ENCODE data around the gene PLB1.

PLB1 gene

GRCh38 chr2:28681158-28681571 is 185.3 kb downstream of the PLB1 start:
- no peak for TF ChIP-seq EGR1 (IDR thresholded peaks at IDR 0.05)
- TF ChIP-seq TCF12 (IDR thresholded peaks at IDR 0.05; ENCODE audit: low read depth): peak; percentile 50
- 0 out of 2 replicates have a peak, but pooled peaks have one; percentile 30 for TF ChIP-seq TAF1 (IDR thresholded peaks at IDR 0.05; ENCODE audit: low read depth)
- 0 out of 2 replicates have a peak, but pooled peaks have one; percentile 0 for TF ChIP-seq RAD21 (IDR thresholded peaks at IDR 0.05; ENCODE audit: low read depth)
- TF ChIP-seq CREB1 (IDR thresholded peaks at IDR 0.05; ENCODE audit: low read depth): no peak
- peak; percentile 65 for TF ChIP-seq NFIC (IDR thresholded peaks at IDR 0.05)
- no peak for TF ChIP-seq YY1 (IDR thresholded peaks at IDR 0.05; ENCODE audit: low read depth)
- TF ChIP-seq MAX (IDR thresholded peaks at IDR 0.05): 0 out of 2 replicates have a peak, but pooled peaks have one; percentile 16
- TF ChIP-seq USF1 (IDR thresholded peaks at IDR 0.05): no peak
- TF ChIP-seq ZBTB7A (IDR thresholded peaks at IDR 0.05; ENCODE audit: low read depth): peak; percentile 79; the same call in 1 of the 2 replicates
- TF ChIP-seq CEBPB (IDR thresholded peaks at IDR 0.05): 0 out of 2 replicates have a peak, but pooled peaks have one; percentile 11
- TF ChIP-seq FOXM1 (IDR thresholded peaks at IDR 0.05; ENCODE audit: borderline replicate concordance, low read depth): 0 out of 2 replicates have a peak, but pooled peaks have one; percentile 26
- peak; percentile 57 for TF ChIP-seq EP300 (IDR thresholded peaks at IDR 0.05; ENCODE audit: borderline replicate concordance)

GRCh38 chr2:28681606-28682005 is 185.7 kb downstream of the PLB1 start:
- TF ChIP-seq EGR1 (IDR thresholded peaks at IDR 0.05) (no peak), TCF12 (IDR thresholded peaks at IDR 0.05; ENCODE audit: low read depth) (0 out of 2 replicates have a peak, but pooled peaks have one; percentile 3)

DNA sequence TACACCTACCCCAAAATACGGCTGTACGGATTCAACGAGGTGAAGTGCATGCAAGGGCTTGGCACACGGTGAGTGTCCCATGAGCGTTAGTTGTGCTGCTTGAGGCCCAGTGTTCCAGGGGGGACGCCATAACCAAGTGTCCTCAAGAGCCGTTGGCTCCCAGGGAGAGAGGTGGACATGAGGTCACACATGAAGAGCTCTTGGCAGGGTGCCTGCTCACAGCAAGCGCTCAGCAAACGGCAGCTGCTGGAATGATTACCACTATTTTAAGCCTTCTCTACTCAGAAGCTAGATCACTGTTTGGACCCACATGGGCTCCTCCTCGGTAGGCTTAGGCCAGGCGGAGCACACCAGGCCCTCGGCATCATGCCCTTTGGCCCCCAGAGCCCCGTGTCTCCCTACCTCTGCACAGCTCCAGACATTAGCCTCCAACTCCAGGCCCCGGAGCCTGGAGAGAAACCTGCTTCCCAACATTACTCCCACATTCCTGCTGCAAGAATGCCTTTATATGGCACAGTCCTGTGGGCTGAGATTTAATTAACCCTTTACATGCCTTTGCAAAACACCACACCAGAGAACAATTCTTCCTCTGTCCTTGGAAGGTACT is 187.3 kb downstream of the PLB1 start:
- peak; percentile 92 for TF ChIP-seq TCF12 (IDR thresholded peaks at IDR 0.05; ENCODE audit: low read depth)
- no peak for TF ChIP-seq EGR1 (IDR thresholded peaks at IDR 0.05)
- no peak for TF ChIP-seq ZBTB7A (IDR thresholded peaks at IDR 0.05; ENCODE audit: low read depth)
- no peak for TF ChIP-seq REST (IDR thresholded peaks at IDR 0.05; ENCODE audit: low read depth)
- peak; percentile 77 for TF ChIP-seq YY1 (IDR thresholded peaks at IDR 0.05; ENCODE audit: low read depth)
- peak; percentile 94 for TF ChIP-seq NFIC (IDR thresholded peaks at IDR 0.05)
- peak; percentile 63; the same call in 1 of the 2 replicates for TF ChIP-seq CEBPB (IDR thresholded peaks at IDR 0.05)
- peak; percentile 85 for TF ChIP-seq FOXM1 (IDR thresholded peaks at IDR 0.05; ENCODE audit: borderline replicate concordance, low read depth)
- peak; percentile 99 for TF ChIP-seq TEAD4 (IDR thresholded peaks at IDR 0.05)
- peak; percentile 88 for TF ChIP-seq MAX (IDR thresholded peaks at IDR 0.05)
- peak; percentile 37; the same call in 1 of the 2 replicates for TF ChIP-seq RAD21 (IDR thresholded peaks at IDR 0.05; ENCODE audit: low read depth)
- peak; percentile 93 for TF ChIP-seq EP300 (IDR thresholded peaks at IDR 0.05; ENCODE audit: borderline replicate concordance)

GRCh38 chr2:28684142-28684858 is 188.4 kb downstream of the PLB1 start:
- TF ChIP-seq TAF1 (IDR thresholded peaks at IDR 0.05; ENCODE audit: low read depth): no peak
- TF ChIP-seq YY1 (IDR thresholded peaks at IDR 0.05; ENCODE audit: low read depth): no peak
- no peak for TF ChIP-seq EGR1 (IDR thresholded peaks at IDR 0.05)
- no peak for TF ChIP-seq FOXM1 (IDR thresholded peaks at IDR 0.05; ENCODE audit: borderline replicate concordance, low read depth)
- TF ChIP-seq EP300 (IDR thresholded peaks at IDR 0.05; ENCODE audit: borderline replicate concordance): no peak
- no peak for TF ChIP-seq MAX (IDR thresholded peaks at IDR 0.05)
- no peak for TF ChIP-seq TCF12 (IDR thresholded peaks at IDR 0.05; ENCODE audit: low read depth)
- no peak for TF ChIP-seq REST (IDR thresholded peaks at IDR 0.05; ENCODE audit: low read depth)
- no peak for TF ChIP-seq NFIC (IDR thresholded peaks at IDR 0.05)
- no peak for TF ChIP-seq USF1 (IDR thresholded peaks at IDR 0.05)
- no peak for TF ChIP-seq TEAD4 (IDR thresholded peaks at IDR 0.05)
- no peak for TF ChIP-seq CEBPB (IDR thresholded peaks at IDR 0.05)
- TF ChIP-seq ZBTB7A (IDR thresholded peaks at IDR 0.05; ENCODE audit: low read depth): no peak
- no peak for TF ChIP-seq CREB1 (IDR thresholded peaks at IDR 0.05; ENCODE audit: low read depth)

GRCh38 chr2:28687171-28687570 is 191.3 kb downstream of the PLB1 start:
- TF ChIP-seq NFIC (IDR thresholded peaks at IDR 0.05) (no peak), EGR1 (IDR thresholded peaks at IDR 0.05) (no peak), USF1 (IDR thresholded peaks at IDR 0.05) (no peak), YY1 (IDR thresholded peaks at IDR 0.05; ENCODE audit: low read depth) (no peak), EP300 (IDR thresholded peaks at IDR 0.05; ENCODE audit: borderline replicate concordance) (no peak), FOXM1 (IDR thresholded peaks at IDR 0.05; ENCODE audit: borderline replicate concordance, low read depth) (no peak), ZBTB7A (IDR thresholded peaks at IDR 0.05; ENCODE audit: low read depth) (no peak), TEAD4 (IDR thresholded peaks at IDR 0.05) (no peak), MAX (IDR thresholded peaks at IDR 0.05) (no peak), TCF12 (IDR thresholded peaks at IDR 0.05; ENCODE audit: low read depth) (no peak)
